Activated T-helper 2 cell treated with anti-CD3 and anti-CD28 coated beads, Interferon-gamma antibody, Interleukin-2, Interleukin-4, amounts not matched to agents 10 μg/mL and 5 μg/mL and 100 μg/mL, durations not matched to agents 14 hours and 24 hours and 36 hours (primary cell): ENCODE measurements around the gene MEIOB. TPM values are rescaled to one million over a fixed set of nuclear protein-coding genes. Genes with fewer than 3 reads are reported as not detected.

Experiments used
- DNase-seq: peaks from one replicate; pipeline ENCODE4 v3.0.0; 2021; ENCODE audit warnings: low spot score
- H3K27ac Mint-ChIP-seq: one replicate; pipeline ENCODE4 v1.8.0; 2021; ENCODE audit warnings: mixed read lengths
- H3K27me3 Mint-ChIP-seq: one replicate; pipeline ENCODE4 v1.8.0; 2021; ENCODE audit warnings: low read depth, mixed read lengths
- H3K36me3 Mint-ChIP-seq: one replicate; pipeline ENCODE4 v1.8.0; 2021; ENCODE audit warnings: low read depth, mixed read lengths
- H3K4me1 Mint-ChIP-seq: one replicate; pipeline ENCODE4 v1.8.0; 2021; ENCODE audit warnings: low read depth, mixed read lengths
- H3K4me3 Mint-ChIP-seq: one replicate; pipeline ENCODE4 v1.8.0; 2021; ENCODE audit warnings: low read depth, mild to moderate bottlenecking, moderate library complexity, mixed read lengths
- H3K9me3 Mint-ChIP-seq: one replicate; pipeline ENCODE4 v1.8.0; 2021; ENCODE audit warnings: mixed read lengths
- intact Hi-C: fragments of 100-400 bp; cut with micrococcal nuclease; formaldehyde crosslinking; loops from one replicate; pipeline ENCODE4 v1.15.1; 2023
- total RNA-seq: library from RNA; stranded (reverse); gene quantifications from 2 replicates; pipeline ENCODE4 v1.2.3, GENCODE V29; 2022

The MEIOB gene
- total RNA-seq, 1 donor from 2014 or later: not detected

DNA sequence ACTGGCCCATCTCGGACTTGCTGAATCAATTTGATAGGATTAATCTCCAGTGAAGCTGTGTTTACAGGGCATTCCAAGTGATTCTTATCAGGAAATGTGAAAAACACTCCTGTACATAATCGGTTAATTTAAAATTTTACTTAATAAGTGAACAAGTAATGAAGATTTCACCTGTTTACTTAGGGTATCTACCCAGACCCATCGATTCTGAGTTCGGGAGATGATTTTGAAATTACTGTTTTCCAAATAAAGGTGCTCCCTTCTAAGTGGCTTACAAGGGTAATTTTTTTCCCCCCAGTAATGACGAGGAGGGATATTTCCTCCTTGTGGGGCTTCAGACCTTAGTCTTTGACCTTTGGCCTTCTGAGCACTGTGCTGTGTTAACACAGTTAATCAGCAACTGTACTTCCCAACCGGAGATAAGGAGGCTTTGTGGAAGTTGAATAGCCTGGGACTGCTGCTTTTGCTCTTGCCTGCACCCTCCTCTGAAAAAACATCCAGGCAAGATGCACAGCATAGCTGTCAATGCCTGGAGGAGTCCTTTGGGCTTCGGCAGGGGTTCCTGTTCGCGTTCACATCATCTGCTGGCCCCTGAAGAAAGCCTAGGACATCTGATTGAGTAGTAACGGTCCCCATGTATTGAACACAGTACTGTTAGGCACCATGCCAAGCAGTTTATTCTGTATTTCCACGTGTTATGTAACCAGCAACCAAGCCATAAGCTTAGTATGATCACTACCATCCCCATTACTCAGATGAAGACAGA, 43.1 kb downstream of the MEIOB start:
- H3K36me3 Mint-ChIP-seq: no peaks in the 10 kb centered on the region
- H3K4me3 Mint-ChIP-seq: peak overlapping the region; percentile 52
- H3K4me1 Mint-ChIP-seq: peaks cover 22% of the 10 kb centered on the region
- peak overlapping the region; percentile 42 for H3K27ac Mint-ChIP-seq
- intact Hi-C loops: no loop called here
- DNase-seq: no peak
- no peaks in the 10 kb centered on the region for H3K27me3 Mint-ChIP-seq
- no peaks in the 10 kb centered on the region for H3K9me3 Mint-ChIP-seq

DNA sequence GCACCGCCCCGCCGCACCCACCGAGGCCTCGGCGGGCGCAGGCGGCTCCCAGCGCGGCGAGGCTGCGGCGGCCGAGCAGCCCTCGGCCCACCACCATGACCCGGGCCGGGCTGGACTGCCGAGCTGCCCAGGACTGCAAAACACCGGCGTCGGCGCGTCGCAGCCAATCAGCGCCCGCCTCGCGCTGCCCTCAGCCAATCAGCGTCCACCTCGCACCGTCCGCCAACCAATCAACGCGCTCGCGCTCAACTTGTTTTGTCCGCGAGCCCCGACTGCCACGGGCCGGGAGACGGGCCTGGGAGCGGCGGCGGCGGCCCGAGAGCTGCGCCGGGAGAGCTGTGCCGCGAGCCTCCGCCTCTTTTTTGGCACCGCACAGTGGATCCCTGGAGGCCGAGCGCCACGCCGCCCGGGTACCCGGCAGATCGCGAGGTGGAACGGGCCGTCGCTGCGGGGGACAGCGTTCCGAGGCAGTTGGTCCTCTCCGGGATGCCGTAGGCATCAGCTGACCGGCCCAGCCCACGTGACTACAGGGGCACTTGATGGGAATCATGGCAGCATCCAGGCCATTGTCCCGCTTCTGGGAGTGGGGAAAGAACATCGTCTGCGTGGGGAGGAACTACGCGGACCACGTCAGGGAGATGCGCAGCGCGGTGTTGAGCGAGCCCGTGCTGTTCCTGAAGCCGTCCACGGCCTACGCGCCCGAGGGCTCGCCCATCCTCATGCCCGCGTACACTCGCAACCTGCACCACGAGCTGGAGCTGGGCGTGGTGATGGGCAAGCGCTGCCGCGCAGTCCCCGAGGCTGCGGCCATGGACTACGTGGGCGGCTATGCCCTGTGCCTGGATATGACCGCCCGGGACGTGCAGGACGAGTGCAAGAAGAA, 45.0 kb downstream of the MEIOB start, which contains the start of the genes FAHD1 and HAGH:
Gene FAHD1, plus strand, starts transcription at position 516 of the 883 bp plus-strand sequence. Its CDS starts 33 bp downstream, at position 549.
Gene HAGH, minus strand, starts transcription at position 135 of the 883 bp plus-strand sequence. Its CDS starts 38 bp downstream, at position 97.
- no peaks in the 10 kb centered on the region for H3K27me3 Mint-ChIP-seq
- no peaks in the 10 kb centered on the region for H3K9me3 Mint-ChIP-seq
- no peaks in the 10 kb centered on the region for H3K36me3 Mint-ChIP-seq
- intact Hi-C loops: loop anchor here (2.0 kb wide), 2 partner anchors 44 to 54 kb away; partner anchors contain the start of genes EME2, MRPS34, NUBP2 and SPSB3
- H3K4me3 Mint-ChIP-seq: peak within 1 kb of the TSS; percentile 93
- peak; percentile 92 for DNase-seq
- peak within 1 kb of the TSS; percentile 85 for H3K27ac Mint-ChIP-seq
- H3K4me1 Mint-ChIP-seq: peaks cover 24% of the 10 kb centered on the region

- Mint-ChIP-seq H3K4me3 (peak overlapping the region; percentile 80), H3K27ac (peak overlapping the region; percentile 85), H3K4me1 (peaks cover 24% of the 10 kb centered on the region), H3K27me3 (no peaks in the 10 kb centered on the region), H3K9me3 (no peaks in the 10 kb centered on the region), H3K36me3 (no peaks in the 10 kb centered on the region)
- DNase-seq: peak; percentile 30
- intact Hi-C loops: loop anchor here (2.0 kb wide), 2 partner anchors 43 to 53 kb away; partner anchors contain the start of genes EME2, MRPS34, NUBP2 and SPSB3
These were observed 45.9 kb downstream of the MEIOB start for GRCh38 chr16:1825864-1826690.

DNA sequence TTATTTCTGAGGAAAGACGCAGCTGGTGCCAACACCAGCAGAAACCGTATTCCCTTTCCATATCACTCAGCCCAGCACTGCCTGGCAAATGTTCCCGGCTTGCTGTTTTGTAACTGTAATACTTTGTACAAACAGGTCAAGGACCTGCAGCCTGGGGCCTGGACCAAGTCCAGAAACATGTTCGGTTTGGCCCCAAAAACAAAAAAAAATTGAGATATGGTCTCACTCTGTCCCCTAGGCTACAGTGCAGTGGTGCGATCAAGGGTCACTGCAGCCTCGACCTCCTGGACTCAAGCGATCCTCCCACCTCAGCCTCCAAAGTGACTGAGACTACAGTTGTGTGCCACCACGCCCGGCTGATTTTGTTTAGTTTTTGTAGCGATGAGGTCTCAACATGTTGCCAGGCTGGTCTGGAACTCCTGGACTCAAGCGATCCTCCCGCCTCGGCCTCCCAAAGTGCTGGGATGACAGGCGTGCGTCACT, 46.5 kb downstream of the MEIOB start:
- H3K4me1 Mint-ChIP-seq: peaks cover 24% of the 10 kb centered on the region
- peak overlapping the region; percentile 80 for H3K4me3 Mint-ChIP-seq
- peak overlapping the region; percentile 85 for H3K27ac Mint-ChIP-seq
- H3K36me3 Mint-ChIP-seq: no peaks in the 10 kb centered on the region
- no peaks in the 10 kb centered on the region for H3K9me3 Mint-ChIP-seq
- no peak for DNase-seq
- intact Hi-C loops: no loop called here
- no peaks in the 10 kb centered on the region for H3K27me3 Mint-ChIP-seq

GRCh38 chr16:1823821-1824220, 48.1 kb downstream of the MEIOB start:
- no peak for DNase-seq
- Mint-ChIP-seq H3K4me1 (peaks cover 19% of the 10 kb centered on the region), H3K36me3 (no peaks in the 10 kb centered on the region), H3K27me3 (no peaks in the 10 kb centered on the region), H3K9me3 (no peaks in the 10 kb centered on the region), H3K4me3 (peak overlapping the region; percentile 21), H3K27ac (no peak overlapping the region)
- intact Hi-C loops: no loop called here

DNA sequence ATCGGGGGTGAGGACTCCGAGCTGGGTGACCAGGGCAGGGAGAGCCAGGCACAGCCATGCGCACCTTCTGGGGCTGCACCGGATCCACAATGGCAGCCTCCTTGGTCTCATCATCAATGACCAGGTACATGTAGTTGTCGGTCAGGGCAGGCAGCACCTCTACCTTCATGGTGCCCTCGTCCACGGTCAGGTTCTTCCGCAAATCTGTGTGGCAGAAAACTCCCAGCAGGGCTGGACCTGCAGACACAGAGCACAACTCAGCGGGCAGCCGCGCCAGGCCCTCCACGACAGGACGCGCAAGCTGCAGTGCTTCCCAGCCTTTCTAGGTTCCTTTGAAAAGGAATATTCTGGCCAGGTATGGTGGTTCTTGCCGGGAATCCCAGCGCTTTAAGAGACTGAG, 49.2 kb downstream of the MEIOB start:
- Mint-ChIP-seq H3K27ac (no peak overlapping the region), H3K9me3 (no peaks in the 10 kb centered on the region), H3K4me1 (peaks cover 14% of the 10 kb centered on the region), H3K4me3 (no peak overlapping the region), H3K27me3 (no peaks in the 10 kb centered on the region), H3K36me3 (no peaks in the 10 kb centered on the region)
- intact Hi-C loops: no loop called here
- no peak for DNase-seq

DNA sequence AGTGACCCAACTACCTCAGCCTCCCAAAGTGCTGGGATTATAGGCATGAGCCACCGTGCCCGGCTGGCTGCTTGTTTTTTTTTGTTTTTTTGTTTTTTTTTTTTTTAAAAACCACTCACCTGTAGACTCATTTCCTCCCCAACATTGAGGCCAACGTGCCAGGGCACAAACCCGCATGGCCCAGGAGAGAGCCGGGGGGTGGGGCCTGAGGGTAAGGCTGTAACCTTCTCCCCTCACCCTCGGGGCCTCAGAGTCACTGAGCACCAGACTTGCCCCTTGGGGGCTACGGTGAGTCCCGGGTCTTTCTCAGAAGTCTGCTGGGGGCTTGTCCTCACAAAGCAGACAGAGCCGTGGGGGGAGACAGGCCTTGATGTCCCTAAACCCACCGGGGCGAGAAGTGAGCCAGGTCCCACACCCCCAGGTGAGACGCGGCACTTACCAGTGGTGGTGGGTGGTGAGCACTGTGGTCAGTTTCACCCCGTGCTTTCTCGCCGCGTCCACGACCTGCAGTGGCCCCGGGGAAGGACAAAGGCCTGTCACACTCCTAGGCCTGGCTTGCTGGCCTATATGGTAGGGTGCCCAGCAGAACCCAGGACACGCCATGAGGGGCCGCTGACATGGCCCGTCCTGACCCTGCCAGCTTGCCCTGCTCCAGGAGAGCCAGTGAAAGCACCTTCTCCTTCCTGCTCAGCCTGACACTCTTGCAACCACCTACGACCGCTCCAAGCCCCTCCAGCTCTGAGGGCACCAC, 49.9 kb downstream of the MEIOB start:
- H3K27ac Mint-ChIP-seq: no peak overlapping the region
- H3K9me3 Mint-ChIP-seq: no peaks in the 10 kb centered on the region
- no peaks in the 10 kb centered on the region for H3K27me3 Mint-ChIP-seq
- no peak for DNase-seq
- peaks cover 10% of the 10 kb centered on the region for H3K4me1 Mint-ChIP-seq
- H3K36me3 Mint-ChIP-seq: no peaks in the 10 kb centered on the region
- no peak overlapping the region for H3K4me3 Mint-ChIP-seq
- intact Hi-C loops: no loop called here

- no peak overlapping the region for H3K27ac Mint-ChIP-seq
- H3K4me3 Mint-ChIP-seq: no peak overlapping the region
These were observed 51.0 kb downstream of the MEIOB start for GRCh38 chr16:1820946-1821290.

DNA sequence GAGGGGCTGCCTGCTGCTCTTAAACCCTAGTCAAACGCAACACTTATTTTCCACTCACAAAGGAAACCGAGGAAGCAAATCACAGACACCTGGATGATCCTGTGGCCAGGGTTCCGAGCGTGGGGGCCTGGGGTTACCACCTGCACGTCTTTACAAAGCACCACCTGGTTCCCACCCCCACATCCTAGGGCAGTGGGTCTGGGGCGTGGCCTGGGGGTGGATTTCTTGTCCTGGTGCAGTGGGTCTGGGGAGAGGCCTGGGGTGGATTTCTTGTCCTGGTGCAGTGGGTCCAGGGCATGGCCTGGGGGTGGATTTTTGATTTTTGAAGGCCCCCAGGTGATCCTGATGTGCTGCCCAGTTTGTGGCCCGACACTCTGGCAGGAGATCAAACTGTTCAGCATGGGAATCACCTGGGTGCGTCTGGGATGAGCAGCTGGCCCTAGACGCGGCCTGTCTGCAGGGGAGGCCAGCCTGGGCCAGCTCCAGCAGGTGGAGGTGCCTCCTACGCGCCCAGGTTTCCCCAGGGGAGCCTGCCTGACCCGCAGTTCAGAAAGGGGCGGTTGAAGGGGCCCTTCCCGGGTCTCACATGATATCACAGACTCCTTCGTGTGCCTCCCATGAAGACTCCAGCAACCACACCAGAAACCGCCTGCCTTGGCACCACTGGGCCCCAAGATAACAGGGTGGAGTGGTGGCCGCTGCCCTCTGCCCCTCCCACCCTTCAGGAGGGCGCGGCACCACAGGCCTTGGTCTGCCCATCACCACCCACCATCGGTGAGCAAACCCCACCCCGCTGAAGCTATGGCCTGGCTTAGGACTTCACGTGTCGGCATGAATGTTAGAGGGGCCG, 51.6 kb downstream of the MEIOB start:
- H3K27ac Mint-ChIP-seq: no peak overlapping the region
- H3K27me3 Mint-ChIP-seq: no peaks in the 10 kb centered on the region
- peaks cover 10% of the 10 kb centered on the region for H3K4me1 Mint-ChIP-seq
- intact Hi-C loops: no loop called here
- H3K36me3 Mint-ChIP-seq: peaks cover 4% of the 10 kb centered on the region
- no peak for DNase-seq
- H3K9me3 Mint-ChIP-seq: no peaks in the 10 kb centered on the region
- no peak overlapping the region for H3K4me3 Mint-ChIP-seq

More at GRCh38 chr16:1820946-1821290, 51.0 kb downstream of the MEIOB start:
- H3K36me3 Mint-ChIP-seq: no peaks in the 10 kb centered on the region
- intact Hi-C loops: no loop called here
- H3K4me1 Mint-ChIP-seq: peaks cover 10% of the 10 kb centered on the region
- no peak for DNase-seq
- no peaks in the 10 kb centered on the region for H3K9me3 Mint-ChIP-seq
- H3K27me3 Mint-ChIP-seq: no peaks in the 10 kb centered on the region

GRCh38 chr16:1819611-1820010, 52.4 kb downstream of the MEIOB start:
- no peak for DNase-seq
- Mint-ChIP-seq H3K9me3 (no peaks in the 10 kb centered on the region), H3K4me1 (peaks cover 7% of the 10 kb centered on the region), H3K36me3 (peaks cover 10% of the 10 kb centered on the region), H3K4me3 (no peak overlapping the region), H3K27ac (no peak overlapping the region), H3K27me3 (no peaks in the 10 kb centered on the region)
- intact Hi-C loops: no loop called here

GRCh38 chr16:1818873-1819525, 53.0 kb downstream of the MEIOB start:
- DNase-seq: no peak
- Mint-ChIP-seq H3K36me3 (peaks cover 10% of the 10 kb centered on the region), H3K4me3 (no peak overlapping the region), H3K27me3 (no peaks in the 10 kb centered on the region), H3K9me3 (no peaks in the 10 kb centered on the region), H3K4me1 (peaks cover 3% of the 10 kb centered on the region), H3K27ac (no peak overlapping the region)
- intact Hi-C loops: no loop called here
